SW480 (cell line): ENCODE measurements around the gene TMUB2.
"Not testable (repeated sequence)": the region's sequence is repeated elsewhere in the genome, so short reads cannot be mapped to it uniquely, and the experiment has no call there.

Experiments used
- DNase-seq: peaks from one replicate; pipeline ENCODE4 v3.0.0-alpha.2; 2016; ENCODE audit warnings: low spot score

The TMUB2 gene

GRCh38 chr17:44186307-44187130 lies at the start of gene TMUB2:
TMUB2 (plus strand) TSS chr17:44186972; CDS start chr17:44187709, 737 bp downstream.
- DNase-seq: peak; percentile 100

DNA sequence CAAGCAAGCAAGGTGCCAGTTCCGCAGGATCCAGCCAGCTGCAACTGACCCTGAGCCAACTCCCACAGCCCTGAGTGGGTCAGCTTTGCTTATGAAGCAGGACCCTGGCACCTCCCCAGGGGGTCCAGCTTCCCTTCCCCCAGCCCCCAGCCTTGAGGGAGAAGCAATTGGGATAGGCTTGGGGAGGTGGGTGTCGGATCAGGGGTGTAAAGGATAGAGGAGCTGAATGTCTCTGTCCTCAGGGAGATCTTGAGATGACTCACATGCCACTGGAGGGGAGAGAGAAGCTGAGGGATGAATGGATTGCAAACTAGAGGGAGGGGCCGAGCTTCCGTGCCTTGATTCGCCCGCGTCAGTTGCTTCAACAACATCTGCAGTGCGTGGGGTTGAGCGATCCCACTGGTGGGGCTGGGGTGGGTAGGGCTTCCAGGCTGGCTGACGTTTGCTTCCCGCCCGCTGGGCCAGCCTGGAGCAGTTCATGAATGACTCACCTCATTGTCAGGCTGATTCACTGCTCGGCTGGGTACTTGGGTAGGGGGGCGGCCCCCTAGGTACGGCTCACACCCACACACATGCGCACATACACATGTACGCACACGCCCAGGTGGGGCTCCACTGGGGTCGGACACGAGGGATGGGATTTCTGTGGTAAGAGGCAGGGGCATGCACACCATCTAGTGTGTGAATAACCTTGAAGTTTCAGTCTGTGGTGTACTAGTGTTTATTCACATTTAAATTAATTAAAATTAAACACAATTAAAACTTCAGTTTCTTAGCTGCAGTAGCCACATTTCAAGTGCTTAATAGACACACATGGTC lies 48.7 kb upstream of the TMUB2 start:
- DNase-seq: peak; percentile 96

- not testable (repeated sequence) for DNase-seq
Observed at GRCh38 chr17:44143921-44144320, 42.9 kb upstream of the TMUB2 start.

- DNase-seq: no peak
Observed at GRCh38 chr17:44144966-44145739, 41.6 kb upstream of the TMUB2 start.

- no peak for DNase-seq
Observed at GRCh38 chr17:44146375-44147346, 40.1 kb upstream of the TMUB2 start.

GRCh38 chr17:44147812-44148211 lies 39.0 kb upstream of the TMUB2 start:
- DNase-seq: no peak

- DNase-seq: not testable (repeated sequence)
Observed at GRCh38 chr17:44149066-44149465, 37.7 kb upstream of the TMUB2 start.

GRCh38 chr17:44149750-44150329 lies 36.9 kb upstream of the TMUB2 start:
- no peak for DNase-seq

GRCh38 chr17:44152875-44153274 lies 33.9 kb upstream of the TMUB2 start:
- DNase-seq: no peak

DNA sequence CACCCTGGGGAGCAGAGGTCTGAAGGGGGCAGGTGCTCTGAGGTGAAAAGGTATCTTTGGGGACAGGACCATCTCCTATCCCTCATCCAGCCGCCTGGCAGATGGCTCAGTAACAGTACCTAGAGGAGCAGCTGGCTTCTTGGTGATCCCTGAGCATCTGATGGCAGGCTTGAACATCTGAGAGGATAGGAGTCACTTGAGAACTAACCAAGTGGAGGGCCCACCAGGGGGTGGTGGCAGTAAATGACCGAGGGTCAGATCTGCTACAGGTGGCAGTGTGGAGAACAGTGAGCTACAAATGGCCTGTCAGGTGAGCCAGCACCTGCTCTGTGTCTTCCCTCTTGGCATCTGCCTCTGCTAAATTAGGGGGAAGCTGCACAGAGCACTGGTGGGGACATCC lies 31.3 kb upstream of the TMUB2 start:
- no peak for DNase-seq

- no peak for DNase-seq
Observed at GRCh38 chr17:44159519-44160210, 27.1 kb upstream of the TMUB2 start.

DNA sequence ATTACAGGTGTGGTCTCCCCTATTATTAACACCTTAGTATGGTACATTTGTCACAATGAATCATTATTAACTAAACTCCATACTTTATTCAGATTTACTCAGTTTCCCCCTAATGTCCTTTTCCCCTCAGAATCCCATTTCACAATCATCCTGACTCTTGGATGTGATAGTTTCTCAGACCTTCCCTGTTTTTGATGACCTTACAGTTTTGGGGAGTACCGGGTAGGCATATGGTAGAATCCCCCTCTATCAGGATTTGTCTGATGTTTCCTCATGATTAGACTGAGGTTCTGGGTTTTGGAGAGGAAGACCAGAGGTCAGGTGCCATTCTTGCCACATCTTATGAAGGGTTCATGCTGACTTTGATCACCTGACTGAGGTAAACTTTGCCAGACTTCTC lies 22.3 kb upstream of the TMUB2 start:
- no peak for DNase-seq

DNA sequence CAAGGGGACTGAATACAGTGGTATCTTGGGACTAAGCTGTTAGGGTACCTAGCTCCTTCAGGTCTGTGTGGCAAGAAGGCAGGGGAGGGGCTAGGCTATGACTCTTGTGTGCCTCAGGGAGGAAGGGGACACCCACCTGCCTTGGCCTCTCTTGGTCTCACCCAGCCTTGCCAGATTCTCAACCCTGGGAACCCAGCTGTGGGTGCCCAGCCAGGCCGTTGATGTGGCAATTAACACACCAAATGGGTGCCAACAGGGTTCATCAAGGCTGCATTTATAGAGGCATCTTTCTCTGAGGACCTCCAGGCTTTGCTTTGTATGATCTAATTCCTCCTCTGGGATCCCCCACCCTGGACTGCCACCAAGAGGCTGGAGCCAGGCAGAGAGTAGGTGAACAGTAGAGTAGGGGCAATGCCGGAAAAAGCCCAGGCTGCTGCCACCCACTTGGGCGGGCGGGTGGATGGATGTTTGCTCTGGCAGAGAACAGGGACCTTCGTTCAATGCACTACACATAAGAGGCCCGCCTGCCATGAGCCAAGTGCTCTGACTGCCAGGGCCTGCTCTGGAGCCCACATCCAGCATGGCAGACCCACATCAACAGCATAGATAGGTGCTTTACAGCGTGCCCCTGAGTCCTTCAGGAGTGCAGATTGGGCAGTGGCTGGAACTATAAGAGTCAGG lies 19.5 kb upstream of the TMUB2 start:
- DNase-seq: no peak

DNA sequence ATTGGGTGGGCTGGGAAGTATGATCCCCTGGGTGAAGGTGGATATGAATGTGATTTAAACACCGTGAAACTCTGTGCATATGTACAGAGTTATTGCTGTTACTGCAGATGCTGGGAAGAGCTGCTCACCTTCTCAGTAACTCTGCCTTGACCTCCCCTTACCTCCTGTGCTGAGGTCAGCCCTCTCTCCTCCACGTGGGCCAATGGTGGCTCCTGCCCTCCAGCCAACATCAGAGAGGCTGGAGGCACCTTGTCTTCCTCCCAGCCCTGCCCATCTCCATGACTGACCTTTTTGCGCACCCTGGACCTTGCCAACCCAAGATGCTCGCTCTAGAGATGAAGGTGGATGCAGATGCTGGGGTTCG lies 16.7 kb upstream of the TMUB2 start:
- no peak for DNase-seq

DNA sequence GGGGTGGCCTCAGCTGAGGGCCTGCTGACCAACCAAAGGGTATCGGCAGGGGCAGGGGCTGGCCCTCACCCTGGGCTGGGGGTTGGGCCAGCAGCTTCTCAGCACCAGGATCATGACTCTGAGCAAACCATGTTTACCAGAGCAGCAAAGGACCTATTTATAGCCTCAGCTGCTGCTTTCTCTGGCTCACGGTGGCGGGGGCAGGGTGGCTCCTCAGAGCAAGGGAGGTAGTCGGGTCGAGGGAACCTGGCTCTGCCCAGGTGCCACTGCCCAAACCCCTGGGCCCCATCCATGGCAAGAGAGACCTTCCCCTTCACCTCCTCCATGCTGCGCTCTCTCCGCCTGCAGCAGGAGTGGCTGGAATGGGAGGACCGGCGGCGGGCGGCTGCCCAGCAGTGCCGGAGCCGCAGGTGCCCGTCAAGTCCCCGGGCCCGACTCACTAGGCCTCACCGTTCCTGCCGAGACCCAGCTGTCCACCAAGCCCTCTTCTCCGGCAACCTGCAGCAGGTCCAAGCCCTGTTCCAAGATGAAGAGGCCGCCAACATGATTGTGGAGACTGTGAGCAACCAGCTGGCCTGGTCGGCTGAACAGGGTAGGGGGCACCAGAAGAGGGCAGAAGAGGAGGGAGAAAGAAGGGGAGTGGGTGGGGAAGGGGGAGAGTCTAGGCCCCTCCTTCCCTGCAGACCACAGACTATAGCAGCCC lies 16.1 kb upstream of the TMUB2 start, which contains the start of gene ASB16:
Gene ASB16 (plus strand): TSS at position 206 of the 703 bp plus-strand sequence. CDS start 86 bp downstream, at position 292.
- no peak for DNase-seq

GRCh38 chr17:44171931-44172455 lies 14.8 kb upstream of the TMUB2 start:
- no peak for DNase-seq

DNA sequence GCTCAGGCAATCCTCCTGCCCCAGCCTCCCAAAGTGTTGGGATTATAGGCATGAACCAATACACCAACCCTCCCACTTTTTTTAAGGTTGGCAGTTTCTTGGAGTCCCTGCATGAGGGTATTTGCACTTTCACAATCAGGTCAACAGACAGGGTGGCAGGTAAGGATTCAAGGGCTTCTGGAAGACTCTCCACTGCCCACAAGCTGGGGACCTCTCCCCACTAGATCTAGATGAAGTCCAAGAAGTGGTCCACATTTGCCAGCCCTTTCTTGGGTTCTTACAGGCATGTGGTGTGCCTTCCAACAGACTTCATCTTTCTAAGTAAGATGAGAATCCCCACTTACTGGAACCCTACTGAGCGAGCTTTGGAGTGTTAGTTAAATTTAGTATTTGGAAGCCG lies 12.3 kb upstream of the TMUB2 start:
- no peak for DNase-seq

DNA sequence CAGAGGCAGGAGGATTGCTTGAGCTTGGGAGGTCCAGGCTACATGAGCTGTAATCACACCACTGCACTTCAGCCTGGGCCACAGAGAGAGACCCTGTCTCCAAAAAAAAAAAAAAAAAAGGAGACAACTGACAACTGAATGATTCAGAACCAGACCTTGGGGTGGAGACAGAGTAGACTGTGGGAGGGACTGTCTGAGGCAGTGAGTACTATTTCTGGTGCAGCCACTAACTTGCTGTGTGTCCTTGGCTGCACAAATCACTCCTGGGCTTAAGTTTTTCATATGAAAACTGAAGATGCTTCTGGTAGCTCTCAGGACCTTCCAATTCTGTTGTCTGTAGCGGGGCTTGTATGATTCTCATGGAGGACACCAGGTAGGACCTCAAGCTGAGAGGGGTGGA lies 10.5 kb upstream of the TMUB2 start:
- DNase-seq: no peak
